HepG2 (cell line): ENCODE data around the gene ARX. TPM values are rescaled to one million over a fixed set of nuclear protein-coding genes. Genes with fewer than 3 reads are reported as not detected.

Experiments used
- ATAC-seq: fragments of 200-7000 bp; cut with Tn5 transposase; 3 replicates; pipeline ENCODE4 v1.9.1; 2020; ENCODE audit warnings: mild to moderate bottlenecking, moderate library complexity
- BruUV-seq: library from RNA; stranded (reverse); fragments of 400-500 nt; replicated peaks from 2 replicates; lab custom pipeline; 2021; lab: Mats Ljungman, UMichigan
- CTCF ChIA-PET: fragments of 300-600 bp; formaldehyde crosslinking; extraction: SDS; loops from one replicate; lab custom pipeline; 2021; ENCODE audit warnings: low total read pairs, inconsistent platforms, low intra/inter-chr PET ratio; lab: Yijun Ruan, JAX
- POLR2A ChIA-PET: fragments of 350-600 bp; sonication (Branson Sonifier 250); formaldehyde crosslinking; loops from one replicate; lab custom pipeline; 2020; ENCODE audit warnings: antibody characterized with exemption, inconsistent platforms; lab: Yijun Ruan, JAX
- DNase-seq: peaks from one replicate; pipeline ENCODE4 v3.0.0-alpha.2; 2015; ENCODE audit warnings: low spot score
- FAIRE-seq: peaks from 3 replicates; lab custom pipeline; 2011; peaks lifted over from hg19 to GRCh38; lab: Jason Lieb, UNC
- H2AFZ ChIP-seq: one replicate; pipeline ENCODE4 v1.6.1; 2011; ENCODE audit warnings: low read length, inconsistent platforms
- H3K27ac ChIP-seq: fragments of 300-600 bp; 3 replicates; pipeline ENCODE4 v1.8.0; 2011; ENCODE audit warnings: mixed run types, mild to moderate bottlenecking, mixed read lengths, low read length, inconsistent platforms; ENCODE audit not compliant: insufficient read depth; ENCODE audit errors: extremely low read length
- H3K27me3 ChIP-seq, 2 experiments: fragments of 200-600 bp in 1 of 2; 2 replicates in 1 of 2; 3 replicates in 1 of 2; pipeline versions ENCODE4 v1.6.0 to v1.8.0; 2011; ENCODE audit warnings: low read length in 2 of 2, mild to moderate bottlenecking in 2 of 2, moderate library complexity in 2 of 2, inconsistent platforms in 1 of 2; ENCODE audit not compliant: insufficient read depth in 2 of 2, control insufficient read depth in 1 of 2
- H3K36me3 ChIP-seq, 2 experiments: fragments of 200-600 bp in 1 of 2; replicated peaks in 1 of 2; 2 replicates in 1 of 2; 3 replicates in 1 of 2; pipeline versions ENCODE4 v1.5.1 to v1.8.0; 2011; ENCODE audit warnings: low read length in 2 of 2, inconsistent platforms in 1 of 2; ENCODE audit not compliant: insufficient read depth in 2 of 2, control insufficient read depth in 1 of 2
- H3K4me1 ChIP-seq: 2 replicates; pipeline ENCODE4 v1.5.1; 2012; ENCODE audit warnings: low read length, inconsistent platforms; ENCODE audit not compliant: insufficient read depth
- H3K4me2 ChIP-seq: 2 replicates; pipeline ENCODE4 v1.6.0; 2011; ENCODE audit warnings: low read depth, low read length, inconsistent platforms
- H3K4me3 ChIP-seq, 3 experiments: fragments of 200-600 bp in 1 of 3; sonication (generic), shearing (Covaris generic) in 1 of 3; replicated peaks in 1 of 3; 2 replicates each; pipeline ENCODE4 v1.5.1; 2011 to 2016; ENCODE audit warnings: low read length in 3 of 3, inconsistent platforms in 2 of 3, low read depth in 2 of 3, mild to moderate bottlenecking in 2 of 3, control low read depth in 1 of 3, mixed read lengths in 1 of 3; ENCODE audit not compliant: insufficient read depth in 1 of 3
- H3K79me2 ChIP-seq: one replicate; pipeline ENCODE4 v1.6.1; 2011; ENCODE audit warnings: low read length, inconsistent platforms; ENCODE audit not compliant: insufficient read depth
- H3K9ac ChIP-seq: 2 replicates; pipeline ENCODE4 v1.6.0; 2011; ENCODE audit warnings: mild to moderate bottlenecking, low read depth, low read length, inconsistent platforms; ENCODE audit not compliant: insufficient read depth
- H3K9me3 ChIP-seq: 2 replicates; pipeline ENCODE4 v1.5.1; 2012; ENCODE audit warnings: mild to moderate bottlenecking, low read length
- H4K20me1 ChIP-seq: 2 replicates; pipeline ENCODE4 v1.6.0; 2011; ENCODE audit warnings: inconsistent platforms, mild to moderate bottlenecking, low read length, moderate library complexity; ENCODE audit not compliant: insufficient read depth
- BHLHE40 ChIP-seq: IDR thresholded peaks from 2 replicates; pipeline ENCODE4 v1.6.1; 2011; ENCODE audit warnings: low read length, improper control_type of control experiment
- HCFC1 ChIP-seq: fragments of 150-350 bp; IDR thresholded peaks from 2 replicates; pipeline ENCODE4 v1.6.1; 2014; ENCODE audit warnings: low read depth, low read length
- HOXA5 ChIP-seq: sonication (generic); formaldehyde crosslinking; IDR thresholded peaks from 2 replicates; pipeline ENCODE4 v1.4.0; 2020; ENCODE audit warnings: missing genetic modification reagents
- JUNB ChIP-seq: sonication (generic); formaldehyde crosslinking; IDR thresholded peaks from 2 replicates; pipeline ENCODE4 v1.8.0; 2022; ENCODE audit warnings: missing genetic modification reagents, mild to moderate bottlenecking, borderline replicate concordance
- KLF15 ChIP-seq: sonication (generic); formaldehyde crosslinking; IDR thresholded peaks from 2 replicates; pipeline ENCODE4 v1.8.1; 2023; ENCODE audit warnings: borderline replicate concordance, mild to moderate bottlenecking, inconsistent platforms, missing genetic modification reagents, mixed read lengths
- SIN3A ChIP-seq: IDR thresholded peaks from 2 replicates; pipeline ENCODE4 v1.6.1; 2011; ENCODE audit warnings: low read depth, mild to moderate bottlenecking, control low read depth, low read length, borderline replicate concordance
- SPEN ChIP-seq: sonication (generic); formaldehyde crosslinking; IDR thresholded peaks from 2 replicates; pipeline ENCODE4 v1.5.1; 2020; ENCODE audit warnings: low read depth, mild to moderate bottlenecking, missing genetic modification reagents
- ZNF674 ChIP-seq: sonication (generic); formaldehyde crosslinking; IDR thresholded peaks from 2 replicates; pipeline ENCODE4 v1.5.0; 2020; ENCODE audit warnings: low read depth, mild to moderate bottlenecking, missing genetic modification reagents
- ZNF83 ChIP-seq: sonication (generic); formaldehyde crosslinking; IDR thresholded peaks from 2 replicates; pipeline ENCODE4 v1.4.0; 2020; ENCODE audit warnings: missing genetic modification reagents, mild to moderate bottlenecking, borderline replicate concordance
- ZSCAN30 ChIP-seq: sonication (generic); formaldehyde crosslinking; IDR thresholded peaks from 2 replicates; pipeline ENCODE4 v1.5.0; 2020; ENCODE audit warnings: mild to moderate bottlenecking, missing genetic modification reagents
- WGBS: methylation state at CpG from one replicate; pipeline ENCODE4 v1.1.6; 2017; ENCODE audit warnings: low lambda C conversion rate; 5-methylcytosine and 5-hydroxymethylcytosine counted together
- in situ Hi-C: cut with HindIII; loops from 2 replicates; pipeline ENCODE4 v1.10.0; 2017; ENCODE audit warnings: low pct_unique_long_range_greater_than_20kb; ENCODE audit not compliant: extremely low pct_ligation_motif_present
- intact Hi-C: fragments of 100-400 bp; cut with micrococcal nuclease; formaldehyde crosslinking; loops from one replicate; pipeline ENCODE4 v1.10.0; 2022; ENCODE audit not compliant: unreplicated experiment
- polyA plus RNA-seq, 8 experiments: library from polyadenylated mRNA; depleted of rRNA in 3 of 8; stranded (reverse) in 7 of 8; unstranded in 1 of 8; fragments of >200 nt; fragmentation: Illumina TruSeq in 4 of 8; extraction: Trizol in 4 of 8; gene quantifications; 2 replicates each; pipeline versions ENCODE4 v1.2.1 to v1.2.3, GENCODE V29; 2011 to 2016; ENCODE audit warnings: low read depth in 4 of 8, missing spikeins in 1 of 8, mixed read lengths in 1 of 8; ENCODE audit not compliant: insufficient read depth in 1 of 8
- total RNA-seq, 5 experiments: library from RNA; depleted of rRNA; stranded (reverse); fragments of >200 nt; fragmentation: Illumina TruSeq; extraction: Trizol; gene quantifications; 2 replicates each; pipeline ENCODE4 v1.2.3, GENCODE V29; 2016; ENCODE audit warnings: low read depth in 1 of 5
- TF ChIP-seq, protein P1 (sequence below): sonication (generic); formaldehyde crosslinking; IDR thresholded peaks from 2 replicates; pipeline ENCODE4 v1.4.0; 2020; ENCODE audit warnings: missing genetic modification reagents

Gene ARX
- total and polyA plus RNA-seq, 2 of the 13 experiments (the other 11 are each of a cell fraction or from before 2014, with no cell fraction given), result not detected

DNA sequence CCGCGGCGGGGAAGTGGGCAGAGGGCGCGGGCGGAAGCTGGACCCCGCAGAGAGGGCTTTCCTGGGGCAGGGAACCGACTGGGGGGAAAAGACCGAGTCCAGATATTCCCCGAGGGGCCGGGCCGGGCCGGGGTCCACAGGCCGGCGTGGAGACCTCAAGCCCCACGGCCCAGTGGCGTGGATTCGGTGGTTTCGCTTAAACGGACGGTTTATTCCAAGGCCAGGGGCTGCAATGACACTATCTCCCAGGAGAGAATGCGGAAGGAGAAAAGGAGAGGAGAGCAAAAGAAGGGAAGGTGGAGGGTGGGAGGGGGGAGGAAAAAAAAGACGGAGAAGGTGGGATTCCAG, 10.8 kb downstream of the ARX start:
- H4K20me1 ChIP-seq, result no peaks in the 10 kb centered on the region
- TF ChIP-seq ZNF83 (CRISPR knock-in tag) (no peak), HCFC1 (no peak), JUNB (CRISPR knock-in tag) (no peak), SIN3A (no peak), BHLHE40 (no peak), SPEN (no peak), HOXA5 (CRISPR knock-in tag) (no peak), KLF15 (CRISPR knock-in tag) (no peak), ZSCAN30 (CRISPR knock-in tag) (no peak), ZNF674 (CRISPR knock-in tag) (no peak)
- TF ChIP-seq, protein P1, sequence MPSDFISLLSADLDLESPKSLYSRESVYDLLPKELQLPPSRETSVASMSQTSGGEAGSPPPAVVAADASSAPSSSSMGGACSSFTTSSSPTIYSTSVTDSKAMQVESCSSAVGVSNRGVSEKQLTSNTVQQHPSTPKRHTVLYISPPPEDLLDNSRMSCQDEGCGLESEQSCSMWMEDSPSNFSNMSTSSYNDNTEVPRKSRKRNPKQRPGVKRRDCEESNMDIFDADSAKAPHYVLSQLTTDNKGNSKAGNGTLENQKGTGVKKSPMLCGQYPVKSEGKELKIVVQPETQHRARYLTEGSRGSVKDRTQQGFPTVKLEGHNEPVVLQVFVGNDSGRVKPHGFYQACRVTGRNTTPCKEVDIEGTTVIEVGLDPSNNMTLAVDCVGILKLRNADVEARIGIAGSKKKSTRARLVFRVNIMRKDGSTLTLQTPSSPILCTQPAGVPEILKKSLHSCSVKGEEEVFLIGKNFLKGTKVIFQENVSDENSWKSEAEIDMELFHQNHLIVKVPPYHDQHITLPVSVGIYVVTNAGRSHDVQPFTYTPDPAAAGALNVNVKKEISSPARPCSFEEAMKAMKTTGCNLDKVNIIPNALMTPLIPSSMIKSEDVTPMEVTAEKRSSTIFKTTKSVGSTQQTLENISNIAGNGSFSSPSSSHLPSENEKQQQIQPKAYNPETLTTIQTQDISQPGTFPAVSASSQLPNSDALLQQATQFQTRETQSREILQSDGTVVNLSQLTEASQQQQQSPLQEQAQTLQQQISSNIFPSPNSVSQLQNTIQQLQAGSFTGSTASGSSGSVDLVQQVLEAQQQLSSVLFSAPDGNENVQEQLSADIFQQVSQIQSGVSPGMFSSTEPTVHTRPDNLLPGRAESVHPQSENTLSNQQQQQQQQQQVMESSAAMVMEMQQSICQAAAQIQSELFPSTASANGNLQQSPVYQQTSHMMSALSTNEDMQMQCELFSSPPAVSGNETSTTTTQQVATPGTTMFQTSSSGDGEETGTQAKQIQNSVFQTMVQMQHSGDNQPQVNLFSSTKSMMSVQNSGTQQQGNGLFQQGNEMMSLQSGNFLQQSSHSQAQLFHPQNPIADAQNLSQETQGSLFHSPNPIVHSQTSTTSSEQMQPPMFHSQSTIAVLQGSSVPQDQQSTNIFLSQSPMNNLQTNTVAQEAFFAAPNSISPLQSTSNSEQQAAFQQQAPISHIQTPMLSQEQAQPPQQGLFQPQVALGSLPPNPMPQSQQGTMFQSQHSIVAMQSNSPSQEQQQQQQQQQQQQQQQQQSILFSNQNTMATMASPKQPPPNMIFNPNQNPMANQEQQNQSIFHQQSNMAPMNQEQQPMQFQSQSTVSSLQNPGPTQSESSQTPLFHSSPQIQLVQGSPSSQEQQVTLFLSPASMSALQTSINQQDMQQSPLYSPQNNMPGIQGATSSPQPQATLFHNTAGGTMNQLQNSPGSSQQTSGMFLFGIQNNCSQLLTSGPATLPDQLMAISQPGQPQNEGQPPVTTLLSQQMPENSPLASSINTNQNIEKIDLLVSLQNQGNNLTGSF (CRISPR knock-in tag), result no peak
- H3K27me3 ChIP-seq, result peaks cover 2 to 34% of the 10 kb centered on the region in 2 experiments; a peak in 2 of 5 replicates
- H3K36me3 ChIP-seq, result no peaks in the 10 kb centered on the region
- in situ Hi-C loops (no loop called here), intact Hi-C loops (no loop called here)
- no peak overlapping the region for H3K9ac ChIP-seq
- no peaks in the 10 kb centered on the region for H3K79me2 ChIP-seq
- POLR2A ChIA-PET, result no interaction called here
- 14% methylated on average over 6 of the region's 23 CpGs for WGBS
- H3K27ac ChIP-seq, result no peak overlapping the region
- H3K9me3 ChIP-seq, result no peaks in the 10 kb centered on the region
- ATAC-seq (no peak), DNase-seq (no peak), FAIRE-seq (no peak)
- peak overlapping the region in 1 of 3 experiments; percentile 33; a peak in 2 of 6 replicates for H3K4me3 ChIP-seq
- peaks cover 6% of the 10 kb centered on the region; the same call in 1 of the 2 replicates for H3K4me1 ChIP-seq
- BruUV-seq, result no TSS peak
- CTCF ChIA-PET, result no interaction called here
- H3K4me2 ChIP-seq, result peak overlapping the region; percentile 27; the same call in 1 of the 2 replicates
- H2AFZ ChIP-seq, result no peak overlapping the region
